Astrocyte (in vitro differentiated cells and primary cell): ENCODE data around the gene JAZF1. TPM values are rescaled to one million over a fixed set of nuclear protein-coding genes. Genes with fewer than 3 reads are reported as not detected.

Experiments used
- DNase-seq: peaks from one replicate; pipeline ENCODE4 v3.0.0-alpha.2; 2010; ENCODE audit warnings: low read depth
- FAIRE-seq: peaks from 2 replicates; lab custom pipeline; 2011; peaks lifted over from hg19 to GRCh38; lab: Jason Lieb, UNC
- H2AFZ ChIP-seq: 2 replicates; pipeline ENCODE4 v1.6.0; 2012; ENCODE audit warnings: low read depth, low read length, inconsistent platforms
- H3K27ac ChIP-seq: 2 replicates; pipeline ENCODE4 v1.5.1; 2011; ENCODE audit warnings: low read depth, low read length, inconsistent platforms
- H3K27me3 ChIP-seq: 2 replicates; pipeline ENCODE4 v1.6.0; 2011; ENCODE audit warnings: low read length, inconsistent platforms; ENCODE audit not compliant: insufficient read depth
- H3K36me3 ChIP-seq: 2 replicates; pipeline ENCODE4 v1.5.1; 2011; ENCODE audit warnings: low read length, inconsistent platforms; ENCODE audit not compliant: insufficient read depth
- H3K4me1 ChIP-seq: 2 replicates; pipeline ENCODE4 v1.5.1; 2011; ENCODE audit warnings: low read length, inconsistent platforms; ENCODE audit not compliant: insufficient read depth
- H3K4me2 ChIP-seq: 2 replicates; pipeline ENCODE4 v1.6.0; 2012; ENCODE audit warnings: low read length, inconsistent platforms
- H3K4me3 ChIP-seq: 2 replicates; pipeline ENCODE4 v1.5.1; 2011; ENCODE audit warnings: low read depth, mild to moderate bottlenecking, low read length, inconsistent platforms; ENCODE audit not compliant: insufficient read depth
- H3K79me2 ChIP-seq: 2 replicates; pipeline ENCODE4 v1.6.0; 2012; ENCODE audit warnings: mild to moderate bottlenecking, low read length, inconsistent platforms; ENCODE audit not compliant: insufficient read depth
- H3K9ac ChIP-seq: 2 replicates; pipeline ENCODE4 v1.6.0; 2012; ENCODE audit warnings: mild to moderate bottlenecking, low read length, inconsistent platforms
- H3K9me3 ChIP-seq: 2 replicates; pipeline ENCODE4 v1.5.1; 2012; ENCODE audit warnings: low read depth, mild to moderate bottlenecking, low read length, inconsistent platforms; ENCODE audit not compliant: insufficient read depth
- H4K20me1 ChIP-seq: 2 replicates; pipeline ENCODE4 v1.6.0; 2012; ENCODE audit warnings: low read length, inconsistent platforms; ENCODE audit not compliant: insufficient read depth
- H3K27ac Mint-ChIP-seq: one replicate; pipeline ENCODE4 v1.8.0; 2021; ENCODE audit warnings: mild to moderate bottlenecking, mixed read lengths; ENCODE audit not compliant: unreplicated experiment
- H3K27me3 Mint-ChIP-seq: one replicate; pipeline ENCODE4 v1.8.0; 2021; ENCODE audit warnings: low read depth, mixed read lengths; ENCODE audit not compliant: unreplicated experiment
- H3K36me3 Mint-ChIP-seq: one replicate; pipeline ENCODE4 v1.8.0; 2021; ENCODE audit warnings: low read depth, mixed read lengths; ENCODE audit not compliant: unreplicated experiment
- H3K4me1 Mint-ChIP-seq: one replicate; pipeline ENCODE4 v1.8.0; 2021; ENCODE audit warnings: low read depth, mixed read lengths; ENCODE audit not compliant: unreplicated experiment
- H3K4me3 Mint-ChIP-seq: one replicate; pipeline ENCODE4 v1.8.0; 2021; ENCODE audit warnings: mild to moderate bottlenecking, moderate library complexity, mixed read lengths; ENCODE audit not compliant: unreplicated experiment
- H3K9me3 Mint-ChIP-seq: one replicate; pipeline ENCODE4 v1.8.0; 2021; ENCODE audit warnings: mild to moderate bottlenecking, mixed read lengths; ENCODE audit not compliant: unreplicated experiment
- EZH2 ChIP-seq: IDR thresholded peaks from 2 replicates; pipeline ENCODE4 v1.6.1; 2012; ENCODE audit warnings: mild to moderate bottlenecking, low read length, inconsistent platforms; ENCODE audit not compliant: insufficient read depth
- total RNA-seq: library from RNA; stranded (reverse); gene quantifications from 2 replicates; pipeline ENCODE4 v1.2.1, GENCODE V29; 2021
- TF ChIP-seq, protein P1 (sequence below): IDR thresholded peaks from 2 replicates; pipeline ENCODE4 v1.5.1; 2011; ENCODE audit warnings: low read depth, mild to moderate bottlenecking, inconsistent platforms, low read length, moderate library complexity; ENCODE audit not compliant: insufficient read depth

JAZF1 gene
- total RNA-seq, 1 donor from 2014 or later = 20.1 TPM

DNA sequence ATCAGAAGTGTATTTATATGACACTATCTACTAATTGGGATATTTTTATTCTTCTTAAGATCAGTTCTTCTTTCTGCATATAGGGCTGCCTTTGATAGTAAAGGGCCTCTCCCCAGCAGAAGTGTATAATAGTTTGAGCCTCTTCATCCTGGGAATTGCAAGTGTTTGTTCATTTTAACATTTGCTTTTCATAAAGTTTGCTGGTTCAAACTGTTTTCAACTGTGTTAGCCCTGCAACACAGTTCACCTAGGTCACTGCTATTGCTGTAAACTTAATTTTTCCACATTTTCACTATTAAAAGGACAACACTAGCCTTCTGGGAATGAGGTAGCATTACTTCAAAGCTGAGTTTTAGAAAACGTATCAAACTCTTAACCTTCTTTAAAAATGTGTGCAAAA, 2.8 kb downstream of the JAZF1 start:
- H4K20me1 ChIP-seq = peaks cover 31% of the 10 kb centered on the region
- no peaks in the 10 kb centered on the region for H3K27me3 ChIP-seq
- no peak overlapping the region for H2AFZ ChIP-seq
- no peaks in the 10 kb centered on the region for H3K9me3 ChIP-seq
- Mint-ChIP-seq H3K36me3 (peaks cover 3% of the 10 kb centered on the region), H3K4me3 (no peak overlapping the region), H3K9me3 (no peaks in the 10 kb centered on the region), H3K27ac (no peak overlapping the region), H3K27me3 (peaks cover 6% of the 10 kb centered on the region), H3K4me1 (peaks cover 36% of the 10 kb centered on the region)
- peaks cover 61% of the 10 kb centered on the region for H3K79me2 ChIP-seq
- H3K9ac ChIP-seq = no peak overlapping the region
- H3K4me3 ChIP-seq = no peak overlapping the region
- peaks cover 12% of the 10 kb centered on the region for H3K4me1 ChIP-seq
- no peak overlapping the region for H3K27ac ChIP-seq
- no peaks in the 10 kb centered on the region for H3K36me3 ChIP-seq
- DNase-seq (no peak), FAIRE-seq (no peak)
- TF ChIP-seq, protein P1, sequence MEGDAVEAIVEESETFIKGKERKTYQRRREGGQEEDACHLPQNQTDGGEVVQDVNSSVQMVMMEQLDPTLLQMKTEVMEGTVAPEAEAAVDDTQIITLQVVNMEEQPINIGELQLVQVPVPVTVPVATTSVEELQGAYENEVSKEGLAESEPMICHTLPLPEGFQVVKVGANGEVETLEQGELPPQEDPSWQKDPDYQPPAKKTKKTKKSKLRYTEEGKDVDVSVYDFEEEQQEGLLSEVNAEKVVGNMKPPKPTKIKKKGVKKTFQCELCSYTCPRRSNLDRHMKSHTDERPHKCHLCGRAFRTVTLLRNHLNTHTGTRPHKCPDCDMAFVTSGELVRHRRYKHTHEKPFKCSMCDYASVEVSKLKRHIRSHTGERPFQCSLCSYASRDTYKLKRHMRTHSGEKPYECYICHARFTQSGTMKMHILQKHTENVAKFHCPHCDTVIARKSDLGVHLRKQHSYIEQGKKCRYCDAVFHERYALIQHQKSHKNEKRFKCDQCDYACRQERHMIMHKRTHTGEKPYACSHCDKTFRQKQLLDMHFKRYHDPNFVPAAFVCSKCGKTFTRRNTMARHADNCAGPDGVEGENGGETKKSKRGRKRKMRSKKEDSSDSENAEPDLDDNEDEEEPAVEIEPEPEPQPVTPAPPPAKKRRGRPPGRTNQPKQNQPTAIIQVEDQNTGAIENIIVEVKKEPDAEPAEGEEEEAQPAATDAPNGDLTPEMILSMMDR = no peak
- TF ChIP-seq EZH2 = no peak
- H3K4me2 ChIP-seq = no peak overlapping the region

- H3K4me2 ChIP-seq = no peak overlapping the region
- H3K9me3 ChIP-seq = no peaks in the 10 kb centered on the region
- peaks cover 72% of the 10 kb centered on the region for H3K79me2 ChIP-seq
- peaks cover 35% of the 10 kb centered on the region for H4K20me1 ChIP-seq
- Mint-ChIP-seq H3K27ac (no peak overlapping the region), H3K36me3 (peaks cover 3% of the 10 kb centered on the region), H3K9me3 (no peaks in the 10 kb centered on the region), H3K4me3 (no peak overlapping the region), H3K27me3 (no peaks in the 10 kb centered on the region), H3K4me1 (peaks cover 36% of the 10 kb centered on the region)
- no peak overlapping the region for H3K9ac ChIP-seq
- TF ChIP-seq EZH2 = no peak
- TF ChIP-seq, protein P1 = no peak
- no peak overlapping the region for H3K4me3 ChIP-seq
- no peak overlapping the region for H2AFZ ChIP-seq
- no peaks in the 10 kb centered on the region for H3K27me3 ChIP-seq
- peaks cover 12% of the 10 kb centered on the region for H3K4me1 ChIP-seq
- FAIRE-seq (no peak), DNase-seq (no peak)
- no peaks in the 10 kb centered on the region for H3K36me3 ChIP-seq
- H3K27ac ChIP-seq = no peak overlapping the region
Measured at GRCh38 chr7:28176645-28177044, 4.0 kb downstream of the JAZF1 start.

DNA sequence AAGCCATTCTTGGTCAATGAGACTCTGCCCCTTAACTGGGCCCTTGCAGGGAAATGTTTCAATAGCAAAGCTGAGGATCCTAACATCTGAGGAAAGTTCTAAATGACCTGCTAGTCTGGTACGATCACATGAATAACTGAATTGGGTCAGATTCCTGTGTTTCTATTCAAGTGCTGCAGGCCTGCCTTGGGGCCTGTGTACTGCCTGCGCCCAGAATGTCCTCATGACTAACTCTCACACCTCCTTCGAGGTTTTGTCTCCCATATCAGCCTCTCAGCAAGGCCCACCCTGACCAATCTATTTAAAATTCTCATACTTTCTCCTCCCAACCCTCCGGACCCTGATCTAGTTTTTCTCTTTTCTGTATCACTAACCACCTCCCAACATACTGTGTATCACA, 4.4 kb downstream of the JAZF1 start:
- H3K27ac Mint-ChIP-seq = no peak overlapping the region
- H3K9me3 Mint-ChIP-seq = no peaks in the 10 kb centered on the region
- no peak overlapping the region for H3K4me3 Mint-ChIP-seq
- peaks cover 3% of the 10 kb centered on the region for H3K36me3 Mint-ChIP-seq
- H3K27ac ChIP-seq = no peak overlapping the region
- no peak overlapping the region for H2AFZ ChIP-seq
- no peak overlapping the region for H3K4me3 ChIP-seq
- H3K27me3 ChIP-seq = no peaks in the 10 kb centered on the region
- peaks cover 76% of the 10 kb centered on the region for H3K79me2 ChIP-seq
- TF ChIP-seq EZH2 = no peak
- TF ChIP-seq, protein P1 = no peak
- no peaks in the 10 kb centered on the region for H3K36me3 ChIP-seq
- peaks cover 35% of the 10 kb centered on the region for H4K20me1 ChIP-seq
- no peaks in the 10 kb centered on the region for H3K9me3 ChIP-seq
- FAIRE-seq (no peak), DNase-seq (no peak)
- no peak overlapping the region for H3K4me2 ChIP-seq
- no peaks in the 10 kb centered on the region for H3K27me3 Mint-ChIP-seq
- peaks cover 36% of the 10 kb centered on the region for H3K4me1 Mint-ChIP-seq
- no peak overlapping the region for H3K9ac ChIP-seq
- H3K4me1 ChIP-seq = peaks cover 12% of the 10 kb centered on the region
